ENCODE results near the gene AFF3. TPM values are rescaled to one million over a fixed set of nuclear protein-coding genes. Genes with fewer than 3 reads are reported as not detected.

AFF3 gene
- total and polyA plus RNA-seq, 2 of the 8 experiments (the other 6 are each of a cell fraction or from before 2014, with no cell fraction given): 0.27 to 3.0 TPM

GRCh38 chr2:100053087-100053885 is 89.1 kb downstream of the AFF3 start (continued):
- TF ChIP-seq RNF2 (IDR thresholded peaks at IDR 0.05; ENCODE audit: borderline replicate concordance, low read depth, low read length, missing control alignments, poor library complexity, severe bottlenecking): no peak
- no peak for TF ChIP-seq TAF1 (IDR thresholded peaks at IDR 0.05; ENCODE audit: low read depth, low read length)
- TF ChIP-seq SRF (IDR thresholded peaks at IDR 0.05; ENCODE audit: low read depth, low read length): no peak
- TF ChIP-seq PHF8 (conservative IDR thresholded peaks at IDR 0.05; ENCODE audit: low read depth, low read length): no peak
- no peak for TF ChIP-seq KDM1A (IDR thresholded peaks at IDR 0.05; ENCODE audit: borderline replicate concordance, low read length)
- TF ChIP-seq BCL11A (IDR thresholded peaks at IDR 0.05; ENCODE audit: low read depth in 2 of 2, low read length in 2 of 2): no peak
- no peak for TF ChIP-seq EGR1 (IDR thresholded peaks at IDR 0.05; ENCODE audit: borderline replicate concordance, low read depth, low read length)
- no peak for TF ChIP-seq CHD1 (IDR thresholded peaks at IDR 0.05; ENCODE audit: low read depth, low read length)
